GM19025 (cell line): ENCODE measurements around the gene BCL3.
"Not testable (repeated sequence)": the region's sequence is repeated elsewhere in the genome, so short reads cannot be mapped to it uniquely, and the experiment has no call there.

Experiments used
- ATAC-seq: cut with Tn5 transposase; IDR thresholded peaks from one replicate; pipeline ENCODE4 v1.9.1; 2021; ENCODE audit warnings: mild to moderate bottlenecking, low read depth, moderate library complexity; ENCODE audit not compliant: unreplicated experiment

Gene BCL3

DNA sequence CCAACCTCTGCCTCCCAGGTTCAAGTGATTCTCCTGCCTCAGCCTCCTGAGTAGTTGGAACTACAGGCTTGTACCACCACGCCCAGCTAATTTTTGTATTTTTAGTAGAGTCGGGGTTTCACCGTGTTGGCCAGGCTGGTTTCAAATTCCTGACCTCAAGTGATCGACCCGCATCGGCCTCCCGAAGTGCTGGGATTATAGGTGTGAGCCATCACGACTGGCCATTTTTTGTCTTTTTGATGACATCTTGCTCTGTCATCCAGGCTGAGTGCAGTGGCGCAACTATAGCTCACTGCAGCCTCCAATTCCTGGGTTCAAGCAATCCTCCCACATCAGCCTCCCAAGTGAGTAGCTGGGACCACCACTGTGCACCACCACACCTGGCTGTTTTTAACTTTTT lies 28.1 kb upstream of the BCL3 start:
- not testable (repeated sequence) for ATAC-seq

DNA sequence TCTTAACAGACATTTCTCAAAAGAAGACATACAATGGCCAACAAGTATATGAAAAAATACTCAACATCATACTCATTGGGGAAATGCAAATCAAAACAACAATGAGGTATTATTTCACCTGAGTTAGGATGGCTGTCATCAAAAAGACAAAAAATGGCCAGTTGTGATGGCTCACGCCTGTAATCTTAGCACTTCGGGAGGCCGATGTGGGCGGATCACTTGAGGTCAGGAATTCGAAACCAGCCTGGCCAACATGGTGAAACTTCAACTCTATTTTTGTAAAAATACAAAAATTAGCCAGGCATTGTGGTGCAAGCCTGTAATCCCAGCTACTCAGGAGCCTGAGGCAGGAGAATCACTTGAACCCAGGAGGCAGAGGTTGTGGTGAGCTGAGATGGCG lies 27.6 kb upstream of the BCL3 start:
- no peak for ATAC-seq

DNA sequence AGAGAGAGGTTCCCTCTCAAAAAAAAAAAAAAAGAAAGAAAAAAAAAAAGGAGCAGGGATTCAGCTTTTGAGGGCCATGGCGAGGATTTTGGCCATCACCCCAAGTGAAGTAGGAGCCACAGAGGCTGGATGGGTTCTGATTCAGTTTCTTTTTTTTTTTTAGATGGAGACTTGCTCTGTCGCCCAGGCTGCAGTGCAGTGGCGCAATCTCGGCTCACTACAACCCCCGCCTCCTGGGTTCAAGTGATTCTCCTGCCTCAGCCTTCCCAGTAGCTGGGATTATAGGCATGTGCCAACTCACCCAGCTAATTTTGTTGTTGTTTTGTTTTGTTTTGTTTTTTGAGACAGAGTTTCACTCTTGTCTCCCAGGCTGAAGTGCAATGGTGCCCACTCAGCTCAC lies 27.1 kb upstream of the BCL3 start:
- not testable (repeated sequence) for ATAC-seq

DNA sequence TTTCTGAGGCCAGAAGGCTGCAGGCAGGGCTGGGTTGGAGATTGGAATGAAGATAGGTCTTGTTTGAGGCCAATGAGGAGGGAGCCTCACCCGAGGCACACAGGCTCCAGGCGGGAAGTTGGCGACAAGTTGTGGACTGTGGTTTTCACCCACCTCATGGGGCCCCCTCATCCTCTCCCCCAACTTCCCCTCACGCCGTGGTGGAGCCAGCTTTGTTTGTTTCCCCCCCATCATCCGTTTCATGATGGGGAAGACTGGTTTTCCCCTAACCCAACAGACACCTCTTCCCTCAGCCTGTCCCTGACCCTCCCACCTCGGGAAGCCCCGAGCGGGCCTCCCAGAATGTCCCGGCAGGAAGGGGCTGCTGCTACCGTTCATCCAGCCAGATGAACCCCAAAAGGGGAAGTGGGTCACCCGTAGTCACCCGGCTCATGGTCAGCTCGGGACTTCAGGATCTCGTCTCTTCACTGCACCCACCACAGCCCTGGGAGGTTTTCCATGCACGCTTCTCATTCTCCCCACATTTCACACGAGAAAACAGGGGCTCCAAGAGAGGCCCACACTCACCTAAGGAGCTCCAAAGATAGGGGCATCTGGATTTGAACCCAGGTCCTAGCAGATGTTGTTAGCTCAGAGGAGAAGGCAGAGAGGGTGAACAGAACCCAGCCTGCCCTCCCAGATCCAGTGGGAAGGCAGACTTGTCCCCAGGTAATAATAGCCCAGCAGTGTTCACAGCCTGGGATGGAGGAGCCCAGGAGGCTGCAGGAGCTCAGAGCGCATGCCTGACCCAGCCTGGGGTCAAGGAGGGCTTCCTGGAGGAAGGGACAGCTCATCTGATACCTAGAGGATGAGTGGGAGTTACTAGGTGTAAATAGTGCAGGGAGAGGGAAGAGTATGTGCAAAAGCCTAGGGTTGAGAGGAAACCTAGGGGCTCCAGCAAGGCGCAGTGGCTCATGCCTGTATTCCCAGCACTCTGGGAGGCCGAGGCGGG lies 26.1 kb upstream of the BCL3 start:
- ATAC-seq = no peak

DNA sequence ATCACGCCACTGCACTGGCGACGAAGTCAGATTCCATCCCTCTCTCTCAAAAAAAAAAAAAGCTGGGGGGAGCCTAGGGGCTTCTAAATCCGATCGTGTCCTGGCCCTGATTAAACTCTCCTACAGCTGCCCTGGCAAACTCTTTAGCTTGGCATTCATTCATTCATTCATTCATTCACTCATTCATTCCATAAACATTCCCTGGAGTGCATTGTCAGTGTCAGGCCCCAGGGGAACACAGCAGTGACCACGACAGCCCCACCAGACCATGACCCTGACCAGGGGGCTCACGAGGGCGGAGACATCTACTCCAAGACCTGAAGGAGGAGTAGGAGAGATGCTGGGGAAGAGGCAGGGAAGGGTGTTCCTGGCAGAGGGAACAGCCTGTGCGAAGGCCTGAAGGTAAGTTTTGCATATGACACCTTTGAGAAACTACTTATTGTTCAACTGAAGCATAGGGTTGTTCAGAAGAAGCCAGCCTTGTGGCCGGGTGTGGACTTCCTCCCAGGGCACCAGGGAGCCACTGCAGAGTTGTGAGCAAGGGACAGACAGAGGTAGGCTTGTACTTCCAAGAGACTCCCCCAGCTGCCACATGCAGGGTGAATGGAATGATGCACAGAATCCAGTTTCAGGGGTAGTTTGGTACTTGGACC lies 25.1 kb upstream of the BCL3 start:
- peak; percentile 24 for ATAC-seq

DNA sequence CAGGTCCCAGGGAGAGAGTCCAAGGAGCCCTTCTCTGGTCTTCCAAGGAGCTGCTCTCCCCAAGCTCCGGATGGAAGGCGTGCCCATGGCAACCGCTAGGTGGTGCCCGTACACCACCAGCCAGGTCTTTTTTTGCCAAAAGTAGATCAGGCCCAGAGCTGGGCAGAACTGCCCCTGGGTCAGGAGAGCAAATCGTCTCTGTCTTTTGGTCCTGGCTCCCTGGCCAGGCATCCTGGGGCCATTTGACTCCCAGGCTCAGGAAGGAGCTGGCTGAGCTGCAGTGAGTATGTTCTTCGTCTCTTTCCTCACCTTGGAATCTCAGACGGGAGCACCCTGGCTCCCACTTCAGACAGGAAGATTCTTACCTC lies 24.6 kb upstream of the BCL3 start:
- ATAC-seq = peak; percentile 51

DNA sequence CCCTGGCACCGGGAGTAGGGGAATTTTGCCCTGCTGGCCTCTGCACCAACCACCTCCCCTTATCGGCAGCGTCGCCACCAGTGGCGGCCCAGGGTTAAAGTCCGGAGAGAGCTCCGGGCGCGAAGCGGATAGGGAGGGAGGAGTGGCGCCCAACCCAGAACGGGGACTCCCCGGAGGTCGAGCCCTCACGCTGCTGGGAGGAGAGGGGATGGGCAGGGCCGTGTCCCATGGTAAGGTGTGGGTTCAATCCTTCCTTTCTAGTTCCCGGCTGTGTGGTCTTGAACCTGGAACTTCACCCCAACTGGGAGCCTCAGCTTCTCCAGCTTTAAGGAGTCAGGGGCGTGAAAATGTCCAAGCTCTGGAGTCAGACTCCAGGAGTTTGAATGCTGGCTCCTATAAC lies 23.3 kb upstream of the BCL3 start:
- peak; percentile 44 for ATAC-seq

DNA sequence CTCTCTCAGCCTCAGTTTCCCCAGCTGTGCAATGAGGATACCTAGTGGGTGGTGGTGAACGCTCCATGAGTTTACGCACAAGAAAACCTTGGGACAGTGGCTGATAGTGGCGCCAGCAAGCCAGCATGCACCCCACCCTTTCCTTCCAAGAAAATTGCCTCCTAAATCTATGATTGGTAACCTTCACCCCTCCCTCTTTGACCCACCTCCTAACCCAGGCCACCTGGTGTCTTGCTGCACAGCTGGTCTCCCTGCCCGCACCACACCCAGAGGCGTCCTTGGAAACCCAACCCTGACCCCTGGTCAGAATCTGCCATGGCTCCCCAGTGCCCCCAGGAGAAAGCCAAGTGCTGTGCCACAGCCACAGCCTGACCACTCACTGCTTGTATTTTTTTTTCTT lies 22.8 kb upstream of the BCL3 start:
- ATAC-seq = no peak

DNA sequence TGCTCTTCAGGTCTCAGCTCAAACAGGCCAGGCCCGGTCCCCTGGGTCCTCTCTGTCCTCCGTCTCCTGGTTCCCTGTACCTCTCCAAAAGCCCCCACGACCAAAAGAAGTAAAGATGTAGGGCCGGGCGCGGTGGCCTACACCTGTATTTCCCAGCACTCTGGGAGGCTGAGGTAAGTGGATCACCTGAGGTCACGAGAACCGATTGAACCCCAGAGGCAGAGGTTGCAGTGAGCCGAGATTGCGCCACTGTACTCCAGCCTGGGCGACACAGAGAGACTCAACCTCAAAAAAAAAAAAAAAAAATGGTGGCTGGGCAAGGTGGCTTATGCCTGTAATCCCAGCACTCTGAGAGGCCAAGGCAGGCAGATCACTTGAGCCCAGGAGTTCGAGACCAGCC lies 22.0 kb upstream of the BCL3 start:
- no peak for ATAC-seq

DNA sequence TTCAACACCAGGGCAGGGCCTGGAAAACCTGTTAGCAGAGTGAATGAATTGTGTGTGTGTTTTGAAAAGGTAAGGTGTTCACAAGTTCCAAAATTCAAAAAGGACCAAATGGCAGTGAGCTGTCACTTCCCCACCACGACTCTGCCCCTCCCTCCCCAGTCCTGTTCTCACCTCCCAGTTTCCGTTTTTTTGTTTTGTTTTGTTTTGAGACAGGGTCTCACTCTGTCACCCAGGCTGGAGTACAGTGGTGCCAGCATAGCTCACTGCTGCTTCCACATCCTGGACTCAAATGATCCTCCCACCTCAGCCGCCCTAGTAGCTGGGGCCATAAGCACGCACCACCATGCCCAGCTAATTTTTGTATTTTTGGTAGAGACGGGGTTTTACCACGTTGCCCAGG lies 20.3 kb upstream of the BCL3 start:
- no peak for ATAC-seq

DNA sequence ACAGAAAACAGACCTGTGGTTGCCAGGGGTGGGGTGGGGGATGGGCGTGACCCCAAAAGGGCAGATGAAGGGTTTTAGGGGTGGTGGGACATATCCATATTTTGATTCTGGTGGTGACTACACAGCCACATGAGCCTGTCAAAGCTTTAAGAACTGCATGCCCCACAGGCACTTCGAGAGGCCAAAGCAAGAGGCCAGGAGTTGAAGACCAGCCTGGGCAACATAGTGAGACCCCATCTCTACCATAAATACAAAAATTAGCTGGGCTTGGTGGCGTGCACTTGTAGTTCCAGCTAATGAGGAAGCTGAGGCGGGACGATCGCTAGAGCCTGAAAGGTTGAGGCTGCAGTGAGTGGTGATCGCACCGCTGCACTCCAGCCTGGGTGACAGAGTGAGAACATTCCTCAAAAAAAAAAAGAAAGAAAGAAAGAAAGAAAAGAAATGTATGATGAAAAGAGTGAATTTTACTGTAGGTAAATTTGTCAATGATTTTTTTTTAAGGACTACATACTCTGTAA lies 18.9 kb upstream of the BCL3 start:
- no peak for ATAC-seq

DNA sequence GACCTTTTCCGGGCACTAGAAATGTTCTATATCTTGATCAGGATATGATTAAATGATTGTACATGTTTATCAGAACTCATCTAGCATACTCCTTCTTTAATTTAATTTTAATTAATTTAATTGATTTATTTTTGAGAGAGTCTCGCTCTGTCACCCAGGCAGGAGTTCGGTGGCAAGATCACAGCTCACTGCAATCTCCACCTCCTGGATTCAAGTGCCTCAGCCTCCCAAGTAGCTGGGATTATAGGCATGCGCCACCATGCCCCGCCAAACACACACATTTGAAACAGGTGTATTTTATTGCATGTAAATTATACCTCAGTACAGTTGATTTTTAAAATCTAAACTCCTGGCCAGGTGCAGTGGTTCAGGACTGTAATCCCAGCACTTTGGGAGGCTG lies 17.4 kb upstream of the BCL3 start:
- no peak for ATAC-seq

DNA sequence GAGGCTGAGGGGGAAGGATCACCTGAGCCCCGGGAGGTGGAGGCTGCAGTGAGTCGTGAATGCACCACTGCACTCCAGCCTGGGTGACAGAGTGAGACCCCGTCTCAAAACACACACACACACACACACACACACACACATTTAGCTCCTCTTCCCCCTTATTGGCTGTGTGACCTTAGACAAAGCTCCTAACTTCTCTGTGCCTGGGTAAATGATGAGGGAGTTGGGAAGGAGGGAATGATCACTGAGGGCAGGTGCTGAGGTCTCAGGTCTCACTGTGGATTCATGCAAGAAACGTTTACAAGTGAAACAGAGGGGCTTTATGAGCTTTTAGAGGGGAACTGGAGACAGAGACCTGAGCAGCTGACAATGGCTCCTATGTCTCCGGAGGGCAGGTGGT lies 16.9 kb upstream of the BCL3 start:
- ATAC-seq = no peak

DNA sequence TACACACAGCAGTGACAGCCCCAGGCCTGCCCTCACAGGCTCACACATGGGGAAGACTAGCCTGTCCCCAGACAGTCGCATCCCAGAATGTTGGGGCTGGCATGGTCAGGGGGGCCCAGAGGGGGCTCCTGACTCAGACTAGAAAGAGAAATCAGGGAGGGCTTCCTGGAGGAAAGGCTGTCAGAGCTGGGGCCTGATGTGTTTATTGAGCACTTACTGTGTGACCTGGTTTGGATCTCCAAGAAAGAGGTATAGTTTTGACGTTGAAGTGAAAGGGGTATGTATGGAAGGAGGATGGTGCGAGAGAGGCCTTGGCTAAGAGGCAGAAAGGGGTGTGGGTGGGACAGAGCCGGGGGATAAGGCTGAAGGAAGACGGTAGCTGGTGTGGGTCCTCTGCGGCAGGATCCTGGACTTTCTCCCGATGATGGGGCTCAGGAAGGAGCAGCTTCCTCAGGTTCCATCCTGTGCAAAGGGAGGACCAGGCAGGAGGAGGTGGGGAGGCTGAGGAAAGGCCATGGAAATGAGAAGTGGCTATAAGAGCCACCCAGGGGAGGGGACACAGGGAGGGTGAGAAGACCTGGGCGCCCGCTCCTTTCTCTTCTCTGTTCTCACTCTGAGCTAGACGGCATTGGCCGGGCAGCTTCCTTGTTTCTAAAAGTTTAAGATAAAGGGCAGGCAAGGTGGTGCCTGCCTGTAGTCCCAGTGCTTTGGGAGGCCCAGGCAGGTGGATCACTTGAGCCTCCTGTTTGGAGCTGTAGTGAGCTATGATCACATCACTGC lies 16.1 kb upstream of the BCL3 start:
- ATAC-seq = no peak

DNA sequence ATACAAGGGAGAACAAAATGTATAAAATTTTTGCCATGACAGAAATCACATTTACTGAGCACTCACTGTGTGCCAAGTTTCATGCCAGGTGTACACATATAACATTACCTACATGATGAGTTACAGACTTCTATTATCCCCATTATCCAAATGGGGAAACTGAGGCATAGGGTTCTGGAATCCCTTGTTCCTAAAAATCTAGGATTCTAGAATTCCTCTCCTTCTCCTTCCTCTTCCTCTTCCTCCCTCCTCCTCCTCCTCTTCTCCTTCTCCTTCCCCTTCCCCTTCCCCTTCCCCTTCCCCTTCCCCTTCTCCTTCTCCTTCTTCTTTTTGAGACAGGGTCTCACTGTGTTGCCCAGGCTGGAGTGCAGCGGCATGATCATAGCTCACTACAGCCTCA lies 14.2 kb upstream of the BCL3 start:
- ATAC-seq = no peak

DNA sequence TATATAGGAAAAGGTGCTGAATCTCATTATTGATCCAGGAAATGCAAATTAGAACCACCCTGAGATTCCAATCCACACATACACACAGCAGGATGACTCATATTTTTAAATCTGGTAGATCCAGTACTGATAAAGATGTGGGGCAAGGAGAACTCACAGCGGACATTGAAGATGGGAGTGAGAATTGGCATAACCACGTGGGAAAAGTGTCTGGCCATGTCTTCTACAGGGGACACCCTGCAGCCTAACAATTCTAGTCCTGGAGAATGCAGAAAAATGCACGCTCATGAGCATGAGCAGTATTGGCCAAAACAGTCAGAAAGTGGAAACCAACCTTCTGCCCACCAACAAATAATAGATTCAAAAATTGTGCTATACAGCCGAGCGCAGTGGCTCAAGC lies 13.5 kb upstream of the BCL3 start:
- ATAC-seq = no peak

DNA sequence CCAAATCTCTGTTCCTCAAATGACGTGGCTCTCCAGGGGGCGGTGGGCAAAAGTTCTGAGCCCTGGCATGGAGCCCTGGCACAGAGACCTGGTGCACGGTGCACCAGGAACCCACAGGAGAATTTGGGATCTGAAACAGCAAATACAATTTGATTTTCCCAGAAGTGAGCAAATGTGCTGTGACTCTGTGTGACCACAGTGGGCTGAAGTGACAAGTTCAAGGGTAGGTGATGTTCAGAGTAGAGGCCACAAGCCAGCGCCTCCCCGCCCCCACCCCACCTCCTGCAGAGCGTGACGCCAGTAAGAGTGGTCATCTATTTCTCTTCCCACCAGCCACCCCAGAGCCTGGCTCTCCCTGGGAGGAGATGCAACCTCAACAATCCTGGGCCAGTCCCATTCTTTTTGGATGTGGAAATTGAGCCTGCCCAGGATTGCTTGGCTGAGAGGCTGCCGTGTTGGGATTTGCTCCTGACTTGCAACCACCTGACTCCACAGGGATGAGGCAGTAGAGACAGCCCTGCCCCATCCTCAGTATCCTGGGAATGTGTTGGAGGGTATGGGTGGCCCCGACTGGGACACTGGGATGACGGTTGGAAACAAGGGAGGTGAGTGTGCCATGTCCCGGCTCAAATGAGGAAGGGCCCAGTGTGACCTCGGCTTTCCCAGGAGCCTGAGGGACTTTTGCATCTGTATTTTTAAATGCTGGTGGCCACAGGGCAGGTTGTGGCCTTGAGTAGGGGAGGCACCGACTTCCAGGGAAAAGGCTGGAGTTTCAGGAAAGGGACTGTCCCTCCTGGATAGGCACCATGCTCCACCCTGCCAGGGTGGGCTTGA lies 11.1 kb upstream of the BCL3 start:
- no peak for ATAC-seq

DNA sequence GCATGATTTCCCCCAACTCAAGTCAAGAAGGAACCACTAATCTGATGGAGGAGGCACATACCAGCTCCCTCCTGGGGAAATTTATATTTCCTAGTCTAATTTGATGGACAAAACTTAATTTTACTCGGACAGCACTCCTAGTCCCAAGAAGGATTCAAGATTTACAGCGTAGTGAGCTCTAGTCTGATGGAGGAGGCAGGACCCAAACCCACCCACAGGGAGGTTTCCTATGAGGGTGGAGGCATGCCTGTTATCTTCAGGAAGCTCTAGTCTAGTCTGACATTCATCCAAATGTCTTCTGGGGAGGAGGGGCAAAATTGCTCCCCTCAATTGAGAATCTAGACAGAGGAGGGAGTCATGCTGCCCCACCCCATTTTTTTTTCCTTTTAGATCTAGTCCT lies 10.4 kb upstream of the BCL3 start:
- no peak for ATAC-seq

DNA sequence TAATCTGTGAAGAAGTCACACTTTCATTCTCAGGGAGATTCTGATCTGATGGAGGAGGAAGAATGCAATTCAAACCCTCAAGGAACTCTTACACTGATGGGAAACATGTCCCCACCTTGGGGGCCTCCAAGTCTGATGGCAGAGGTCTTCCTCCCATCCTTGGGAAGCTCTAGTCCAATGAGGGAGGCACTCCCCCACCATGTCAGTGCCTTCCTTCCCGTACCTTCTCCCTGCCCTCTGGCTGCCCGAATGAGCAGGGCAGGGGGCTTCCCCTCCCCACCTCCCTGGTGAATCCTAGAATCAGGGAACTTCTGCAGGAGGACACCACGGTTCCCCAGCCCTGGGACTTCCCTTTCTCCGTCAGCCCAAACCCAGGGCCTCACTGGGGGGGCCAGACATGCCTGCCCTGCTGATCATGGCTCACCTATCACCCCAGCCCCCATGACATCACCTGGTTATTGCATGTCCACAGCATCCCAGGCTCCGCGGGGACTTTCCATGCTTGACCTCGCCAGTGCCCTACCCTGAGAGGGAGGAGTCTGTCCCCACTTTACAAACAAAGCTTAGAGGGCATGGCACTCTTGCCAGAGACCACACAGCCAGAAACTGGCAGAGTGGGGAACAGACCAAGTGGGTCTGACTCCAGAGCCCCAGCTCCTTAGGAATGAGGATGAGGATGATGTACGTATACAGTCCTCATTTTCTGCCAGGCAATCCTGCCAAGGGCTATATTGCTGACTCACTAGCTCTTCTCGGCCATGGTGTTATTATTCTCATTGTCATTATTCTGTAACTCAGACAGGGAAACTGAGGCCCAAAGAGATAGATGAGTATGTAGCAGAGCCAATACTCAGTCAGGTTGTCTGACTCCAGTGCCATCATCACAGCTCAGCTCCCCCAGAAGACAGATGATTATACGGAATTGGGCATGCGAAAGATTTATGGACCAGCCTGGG lies 9.6 kb upstream of the BCL3 start:
- ATAC-seq = peak; percentile 66
